ENCODE data around the gene TEX19. TPM values are rescaled to one million over a fixed set of nuclear protein-coding genes. Genes with fewer than 3 reads are reported as not detected.

Gene TEX19
- polyA plus RNA-seq, 2 of the 4 experiments (the other 2 are of a cell fraction) = 0.43 to 0.50 TPM

- WGBS (ENCODE audit: missing lambda C conversion rate) = 87% methylated on average over 14 of the region's 14 CpGs
- Histone ChIP-seq H3K4me2 (no peak overlapping the region), H3K4me3 (no peak overlapping the region), H3K4me1 (peaks cover 8% of the 10 kb centered on the region; the same call in 1 of the 3 replicates), H3K27ac (no peak overlapping the region), H3K9me3 (no peaks in the 10 kb centered on the region)
- FAIRE-seq = no peak
- CTCF ChIA-PET = interaction anchor here (1.4 kb wide), 1 partner anchor 17 kb away, joined by 8 read pairs; no protein-coding TSS in a partner anchor
- TF ChIP-seq EP300 (IDR thresholded peaks at IDR 0.05) (no peak), MAFK (IDR thresholded peaks at IDR 0.05; ENCODE audit: partially characterized antibody) (peak; percentile 26), POLR2A (IDR thresholded peaks at IDR 0.05; ENCODE audit: low read length) (no peak)
- peak in 1 of 2 experiments; percentile 83; a peak in 3 of 6 replicates for ATAC-seq
- DNase-seq (ENCODE audit: low read depth in 1 of 2, low spot score in 1 of 2) = peak in 1 of 2 experiments; percentile 81
- POLR2A ChIA-PET = no interaction called here
Measured at GRCh38 chr17:82367724-82368524, 8.9 kb downstream of the TEX19 start.

- Histone ChIP-seq H3K4me2 (no peak overlapping the region), H3K4me3 (no peak overlapping the region), H3K9me3 (no peaks in the 10 kb centered on the region), H3K27ac (no peak overlapping the region), H3K4me1 (peaks cover 8% of the 10 kb centered on the region; the same call in 1 of the 3 replicates)
- ATAC-seq (no peak), DNase-seq (ENCODE audit: low read depth in 1 of 2, low spot score in 1 of 2) (no peak), FAIRE-seq (peak; percentile 23)
- WGBS (ENCODE audit: missing lambda C conversion rate) = 88% methylated on average over 7 of the region's 7 CpGs
- ChIA-PET CTCF (interaction anchor here (0.9 to 5.4 kb wide), 4 partner anchors 11 to 18 kb away, joined by 3 to 45 read pairs (median 6); no protein-coding TSS in a partner anchor), POLR2A (no interaction called here)
- TF ChIP-seq HOXA7 (CRISPR knock-in tag; IDR thresholded peaks at IDR 0.05) = no peak
- no peak for TF ChIP-seq ESRRA (IDR thresholded peaks at IDR 0.05; ENCODE audit: borderline replicate concordance, low read length)
- no peak for TF ChIP-seq HOXB13 (CRISPR knock-in tag; IDR thresholded peaks at IDR 0.05; ENCODE audit: low read depth)
- TF ChIP-seq EHF (CRISPR knock-in tag; IDR thresholded peaks at IDR 0.05) = no peak
Measured at GRCh38 chr17:82369211-82369610, 10.2 kb downstream of the TEX19 start.

- Histone ChIP-seq H3K4me1 (peaks cover 8% of the 10 kb centered on the region; the same call in 1 of the 3 replicates), H3K27ac (no peak overlapping the region), H3K9me3 (no peaks in the 10 kb centered on the region), H3K4me2 (peak overlapping the region; percentile 60), H3K4me3 (peak overlapping the region; percentile 13; the same call in 1 of the 3 replicates)
- 53% methylated on average over 34 of the region's 38 CpGs for WGBS (ENCODE audit: missing lambda C conversion rate)
- FAIRE-seq (no peak), DNase-seq (ENCODE audit: low read depth in 1 of 2, low spot score in 1 of 2) (no peak), ATAC-seq (no peak; a peak in 1 of 6 replicates)
- ChIA-PET POLR2A (no interaction called here), CTCF (interaction anchor here (0.7 to 5.4 kb wide), 7 partner anchors 9 to 184 kb away, joined by 3 to 45 read pairs (median 5); no protein-coding TSS in a partner anchor)
- TF ChIP-seq NPAS2 (CRISPR knock-in tag; IDR thresholded peaks at IDR 0.05; ENCODE audit: borderline replicate concordance) (no peak), CEBPB (IDR thresholded peaks at IDR 0.05) (no peak), EHF (CRISPR knock-in tag; IDR thresholded peaks at IDR 0.05) (no peak), MAX (IDR thresholded peaks at IDR 0.05) (peak; percentile 74), RARB (CRISPR knock-in tag; IDR thresholded peaks at IDR 0.05) (no peak), MYC (IDR thresholded peaks at IDR 0.05; ENCODE audit: borderline replicate concordance, low read length) (no peak), CHD4 (IDR thresholded peaks at IDR 0.05; ENCODE audit: borderline replicate concordance) (no peak), ELK1 (IDR thresholded peaks at IDR 0.05; ENCODE audit: low read depth, low read length) (no peak), MAFK (IDR thresholded peaks at IDR 0.05; ENCODE audit: partially characterized antibody) (no peak), SMC3 (IDR thresholded peaks at IDR 0.05) (no peak), E2F6 (IDR thresholded peaks at IDR 0.05; ENCODE audit: borderline replicate concordance, low read depth) (peak; percentile 89)
Measured at GRCh38 chr17:82370471-82371332, 11.7 kb downstream of the TEX19 start.

Measured in A549 (cell line).